Endothelial cell of umbilical vein (primary cell): ENCODE results near the gene VIPR2. TPM values are rescaled to one million over a fixed set of nuclear protein-coding genes. Genes with fewer than 3 reads are reported as not detected.

Experiments used
- BruUV-seq: library from RNA; stranded (reverse); fragments of 400-500 nt; replicated peaks from 2 replicates; lab custom pipeline; 2021; lab: Mats Ljungman, UMichigan
- CTCF ChIA-PET: fragments of 300-600, 350-600 bp; sonication (Branson Sonifier 250); formaldehyde crosslinking; loops from one replicate; lab custom pipeline; 2021; ENCODE audit warnings: antibody characterized with exemption, inconsistent platforms; lab: Charles Lee
- POLR2A ChIA-PET: fragments of 300-600, 350-600 bp; sonication (Branson Sonifier 250); formaldehyde crosslinking; loops from one replicate; lab custom pipeline; 2021; ENCODE audit warnings: antibody characterized with exemption, inconsistent platforms; lab: Charles Lee
- DNase-seq: peaks from one replicate; pipeline ENCODE4 v3.0.0-alpha.2; 2011; ENCODE audit warnings: low read depth, low spot score
- FAIRE-seq: peaks from 2 replicates; lab custom pipeline; 2011; peaks lifted over from hg19 to GRCh38; lab: Jason Lieb, UNC
- H2AFZ ChIP-seq: 2 replicates; pipeline ENCODE4 v1.6.0; 2012; ENCODE audit warnings: low read depth, low read length, control low read depth, inconsistent platforms
- H3K27ac ChIP-seq: 2 replicates; pipeline ENCODE4 v1.5.1; 2011; ENCODE audit warnings: low read depth, mild to moderate bottlenecking, control low read depth, low read length, moderate library complexity; ENCODE audit not compliant: insufficient read depth
- H3K27me3 ChIP-seq, 2 experiments: 2 replicates each; pipeline versions ENCODE4 v1.6.0 to v1.6.1; 2011; ENCODE audit warnings: low read length in 2 of 2, mixed read lengths in 1 of 2; ENCODE audit not compliant: control insufficient read depth in 2 of 2, insufficient read depth in 2 of 2
- H3K36me3 ChIP-seq, 2 experiments: 2 replicates in 1 of 2; 3 replicates in 1 of 2; pipeline ENCODE4 v1.5.1; 2011; ENCODE audit warnings: low read length in 2 of 2, mild to moderate bottlenecking in 1 of 2, moderate library complexity in 1 of 2; ENCODE audit not compliant: control insufficient read depth in 2 of 2, insufficient read depth in 2 of 2; ENCODE audit errors: extremely low read depth in 1 of 2
- H3K4me1 ChIP-seq: 3 replicates; pipeline ENCODE4 v1.5.1; 2011; ENCODE audit warnings: mild to moderate bottlenecking, low read length; ENCODE audit not compliant: control insufficient read depth, insufficient read depth; ENCODE audit errors: extremely low read depth
- H3K4me2 ChIP-seq: 2 replicates; pipeline ENCODE4 v1.6.1; 2011; ENCODE audit warnings: low read length, control low read depth, mixed read lengths; ENCODE audit not compliant: insufficient read depth
- H3K4me3 ChIP-seq, 3 experiments: fragments of 200-600 bp in 1 of 3; sonication (generic), shearing (Covaris generic) in 1 of 3; replicated peaks in 1 of 3; 2 replicates each; pipeline ENCODE4 v1.5.1; 2011 to 2016; ENCODE audit warnings: control low read depth in 3 of 3, low read length in 3 of 3, mild to moderate bottlenecking in 2 of 3, inconsistent platforms in 1 of 3, low read depth in 1 of 3, moderate library complexity in 1 of 3; ENCODE audit not compliant: insufficient read depth in 1 of 3
- H3K79me2 ChIP-seq: 2 replicates; pipeline ENCODE4 v1.6.0; 2012; ENCODE audit warnings: low read length, inconsistent platforms; ENCODE audit not compliant: control insufficient read depth, insufficient read depth
- H3K9ac ChIP-seq: replicated peaks from 2 replicates; pipeline ENCODE3; 2011; ENCODE audit warnings: low read length, control low read depth; ENCODE audit not compliant: insufficient read depth; ENCODE audit errors: extremely low read depth
- H3K9me1 ChIP-seq: replicated peaks from 3 replicates; pipeline ENCODE4 v1.6.0; 2011; ENCODE audit warnings: mild to moderate bottlenecking, low read length; ENCODE audit not compliant: control insufficient read depth, insufficient read depth; ENCODE audit errors: extremely low read depth
- H3K9me3 ChIP-seq: replicated peaks from 2 replicates; pipeline ENCODE4 v1.5.1; 2012; ENCODE audit warnings: low read length, inconsistent platforms; ENCODE audit not compliant: control insufficient read depth, insufficient read depth
- H4K20me1 ChIP-seq: replicated peaks from 2 replicates; pipeline ENCODE3; 2011; ENCODE audit warnings: mild to moderate bottlenecking, low read length; ENCODE audit not compliant: control insufficient read depth, insufficient read depth; ENCODE audit errors: extremely low read depth
- EZH2 ChIP-seq: IDR thresholded peaks from 2 replicates; pipeline ENCODE4 v1.6.1; 2012; ENCODE audit warnings: borderline replicate concordance, low read depth, mild to moderate bottlenecking, moderate library complexity, low read length, inconsistent platforms; ENCODE audit not compliant: severe bottlenecking
- FOS ChIP-seq: IDR thresholded peaks from 2 replicates; pipeline ENCODE4 v1.6.1; 2011; ENCODE audit warnings: mild to moderate bottlenecking, low read length, moderate library complexity, borderline replicate concordance; ENCODE audit not compliant: insufficient read depth
- GATA2 ChIP-seq: IDR thresholded peaks from 2 replicates; pipeline ENCODE4 v1.7.0; 2011; ENCODE audit warnings: low read depth, mild to moderate bottlenecking, moderate library complexity, mixed read lengths, low read length; ENCODE audit not compliant: insufficient read length, insufficient read depth
- JUN ChIP-seq: IDR thresholded peaks from 2 replicates; pipeline ENCODE4 v1.6.1; 2011; ENCODE audit warnings: borderline replicate concordance, low read depth; ENCODE audit not compliant: insufficient read length, insufficient read depth
- MYC ChIP-seq: IDR thresholded peaks from one replicate; pipeline ENCODE4 v1.6.1; 2011; ENCODE audit warnings: mild to moderate bottlenecking, low read depth, low read length
- POLR2A ChIP-seq: IDR thresholded peaks from 2 replicates; pipeline ENCODE4 v1.6.1; 2012; ENCODE audit warnings: low read depth, mild to moderate bottlenecking, control low read depth, low read length
- POLR2AphosphoS5 ChIP-seq: IDR thresholded peaks from 2 replicates; pipeline ENCODE4 v1.6.1; 2012; ENCODE audit warnings: low read depth, mild to moderate bottlenecking, control low read depth, low read length, moderate library complexity; ENCODE audit not compliant: insufficient read depth
- dilution Hi-C: fragments of 300-500 bp; cut with MboI; formaldehyde crosslinking; loops from one replicate; pipeline ENCODE4 v1.15.0; 2019; ENCODE audit warnings: low sequenced_read_pairs; ENCODE audit not compliant: extremely low pct_ligation_motif_present
- intact Hi-C: fragments of 100-400 bp; cut with micrococcal nuclease; formaldehyde crosslinking; loops from one replicate; pipeline ENCODE4 v1.10.0; 2022
- polyA plus RNA-seq, 4 experiments: library from polyadenylated mRNA; depleted of rRNA in 3 of 4; stranded (reverse) in 3 of 4; unstranded in 1 of 4; fragments of >200 nt; gene quantifications; 2 replicates each; pipeline versions ENCODE4 v1.2.1 to v1.2.3, GENCODE V29; 2011 to 2012; ENCODE audit warnings: missing spikeins in 1 of 4
- total RNA-seq: library from RNA; stranded (reverse); gene quantifications from 2 replicates; pipeline ENCODE4 v1.2.3, GENCODE V29; 2021
- TF ChIP-seq, protein P1 (sequence below): IDR thresholded peaks from 2 replicates; pipeline ENCODE4 v1.6.1; 2011; ENCODE audit not compliant: insufficient read depth, insufficient read length
- TF ChIP-seq, protein P2 (sequence below), 2 donors: IDR thresholded peaks; 1 replicate in 1 of 2; 2 replicates in 1 of 2; pipeline ENCODE4 v1.5.1; 2011; ENCODE audit warnings: low read length in 2 of 2, mild to moderate bottlenecking in 2 of 2, moderate library complexity in 2 of 2, control low read depth in 1 of 2, inconsistent platforms in 1 of 2, low read depth in 1 of 2; ENCODE audit not compliant: insufficient read depth in 1 of 2; ENCODE audit errors: extremely low read depth in 1 of 2

The VIPR2 gene
- total and polyA plus RNA-seq, 2 donors (not counting 3 experiments of a cell fraction or from before 2014, with no cell fraction given), result not detected

DNA sequence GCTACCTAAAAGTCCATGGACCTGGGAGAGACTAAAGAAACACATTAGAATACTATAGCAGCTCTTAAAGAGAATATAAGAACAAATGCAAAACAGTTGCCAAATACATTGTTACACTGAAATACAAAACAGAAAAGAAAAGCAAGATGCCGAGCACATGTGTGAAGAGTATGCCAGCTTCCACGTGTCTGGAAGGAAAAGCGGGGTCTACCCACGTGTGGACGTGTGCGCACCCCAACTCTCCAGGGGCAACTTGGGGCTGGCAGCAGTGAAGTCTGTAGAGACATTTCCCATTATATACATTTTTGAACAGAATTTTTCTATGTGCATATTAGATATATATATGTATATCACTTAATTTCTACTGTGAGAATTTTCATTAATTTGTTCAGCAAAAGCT lies 6.2 kb downstream of the VIPR2 start:
- no peak for DNase-seq
- FAIRE-seq, result no peak
- ChIA-PET POLR2A (no interaction called here), CTCF (no interaction called here)
- no peaks in the 10 kb centered on the region for H3K36me3 ChIP-seq
- no peak for TF ChIP-seq POLR2A
- TF ChIP-seq POLR2AphosphoS5, result no peak
- TF ChIP-seq, protein P1, sequence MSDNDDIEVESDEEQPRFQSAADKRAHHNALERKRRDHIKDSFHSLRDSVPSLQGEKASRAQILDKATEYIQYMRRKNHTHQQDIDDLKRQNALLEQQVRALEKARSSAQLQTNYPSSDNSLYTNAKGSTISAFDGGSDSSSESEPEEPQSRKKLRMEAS, result no peak
- no peak for TF ChIP-seq JUN
- no peak for TF ChIP-seq MYC
- TF ChIP-seq GATA2, result no peak
- no peak for TF ChIP-seq FOS
- TF ChIP-seq EZH2, result no peak
- TF ChIP-seq, protein P2, sequence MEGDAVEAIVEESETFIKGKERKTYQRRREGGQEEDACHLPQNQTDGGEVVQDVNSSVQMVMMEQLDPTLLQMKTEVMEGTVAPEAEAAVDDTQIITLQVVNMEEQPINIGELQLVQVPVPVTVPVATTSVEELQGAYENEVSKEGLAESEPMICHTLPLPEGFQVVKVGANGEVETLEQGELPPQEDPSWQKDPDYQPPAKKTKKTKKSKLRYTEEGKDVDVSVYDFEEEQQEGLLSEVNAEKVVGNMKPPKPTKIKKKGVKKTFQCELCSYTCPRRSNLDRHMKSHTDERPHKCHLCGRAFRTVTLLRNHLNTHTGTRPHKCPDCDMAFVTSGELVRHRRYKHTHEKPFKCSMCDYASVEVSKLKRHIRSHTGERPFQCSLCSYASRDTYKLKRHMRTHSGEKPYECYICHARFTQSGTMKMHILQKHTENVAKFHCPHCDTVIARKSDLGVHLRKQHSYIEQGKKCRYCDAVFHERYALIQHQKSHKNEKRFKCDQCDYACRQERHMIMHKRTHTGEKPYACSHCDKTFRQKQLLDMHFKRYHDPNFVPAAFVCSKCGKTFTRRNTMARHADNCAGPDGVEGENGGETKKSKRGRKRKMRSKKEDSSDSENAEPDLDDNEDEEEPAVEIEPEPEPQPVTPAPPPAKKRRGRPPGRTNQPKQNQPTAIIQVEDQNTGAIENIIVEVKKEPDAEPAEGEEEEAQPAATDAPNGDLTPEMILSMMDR (IDR thresholded peaks at IDR 0.05; ENCODE audit: extremely low read depth in 1 of 2, insufficient read depth in 1 of 2, low read depth in 1 of 2, low read length in 2 of 2), result no peak
- no peak overlapping the region for H3K4me2 ChIP-seq
- no peaks in the 10 kb centered on the region for H3K9me1 ChIP-seq
- H3K4me1 ChIP-seq, result no peaks in the 10 kb centered on the region
- no peaks in the 10 kb centered on the region for H4K20me1 ChIP-seq
- H3K27ac ChIP-seq, result no peak overlapping the region
- H2AFZ ChIP-seq, result no peak overlapping the region
- H3K9me3 ChIP-seq, result no peaks in the 10 kb centered on the region
- no peak overlapping the region for H3K9ac ChIP-seq
- intact Hi-C loops (no loop called here), dilution Hi-C loops (no loop called here)
- H3K79me2 ChIP-seq, result no peaks in the 10 kb centered on the region
- H3K4me3 ChIP-seq, result no peak overlapping the region
- no TSS peak for BruUV-seq
- H3K27me3 ChIP-seq, result peaks cover 2 to 11% of the 10 kb centered on the region in 2 experiments
